SU-DHL-6 (cell line): Measurements from ENCODE around the gene MS4A13.
"Not testable (repeated sequence)": the region's sequence is repeated elsewhere in the genome, so short reads cannot be mapped to it uniquely, and the experiment has no call there.

Experiments
- CTCF ChIP-seq: fragments of 200-600 bp; sonication (generic); IDR thresholded peaks from one replicate; pipeline ENCODE4 v1.5.1; 2017; ENCODE audit warnings: antibody characterized with exemption, mild to moderate bottlenecking, low read length, moderate library complexity; ENCODE audit not compliant: insufficient read depth, poor library complexity, severe bottlenecking
- EZH2phosphoT487 ChIP-seq: fragments of 200-600 bp; sonication (generic), shearing (Covaris generic); conservative IDR thresholded peaks from 2 replicates; pipeline ENCODE4 v1.6.1; 2018; ENCODE audit warnings: mild to moderate bottlenecking, antibody characterized with exemption, low read length, moderate library complexity, mixed read lengths

GRCh38 chr11:60509609-60510008 is 5.6 kb upstream of the MS4A13 start:
- not testable (repeated sequence) for TF ChIP-seq CTCF, EZH2phosphoT487
